Right lobe of liver (tissue), 6 donors: ENCODE results near the gene ACTR5. TPM values are rescaled to one million over a fixed set of nuclear protein-coding genes. Genes with fewer than 3 reads are reported as not detected.

Experiments used
- ATAC-seq, 4 donors: fragments of 200-7000 bp; cut with Tn5 transposase; one replicate each; pipeline ENCODE4 v1.9.1; 2020; ENCODE audit warnings: mild to moderate bottlenecking in 4 of 4, moderate library complexity in 4 of 4
- DNase-seq, 3 donors: peaks; one replicate each; pipeline ENCODE4 v3.0.0-alpha.2; 2020
- H3K27ac ChIP-seq, 3 donors: fragments of 200-600 bp; one replicate each; pipeline ENCODE4 v1.8.0; 2022
- H3K27me3 ChIP-seq, 2 donors: fragments of 200-600 bp; one replicate each; pipeline ENCODE4 v1.8.0; 2022
- H3K36me3 ChIP-seq, 4 donors: fragments of 200-600 bp; sonication (generic) in 1 of 4; one replicate each; pipeline versions ENCODE4 v1.5.1 to v1.8.0; 2017 to 2022; ENCODE audit warnings: control low read depth in 1 of 4
- H3K4me1 ChIP-seq, 4 donors: fragments of 200-600 bp; sonication (generic) in 1 of 4; one replicate each; pipeline versions ENCODE4 v1.5.1 to v1.8.0; 2017 to 2022; ENCODE audit warnings: control low read depth in 1 of 4
- H3K4me3 ChIP-seq, 3 donors: fragments of 200-600 bp; one replicate each; pipeline ENCODE4 v1.8.0; 2022
- H3K9me3 ChIP-seq, 4 donors: fragments of 200-600 bp; sonication (generic) in 1 of 4; one replicate each; pipeline versions ENCODE4 v1.5.1 to v1.8.0; 2017 to 2022; ENCODE audit warnings: control low read depth in 1 of 4
- CTCF ChIP-seq, 4 donors: fragments of 200-600 bp in 3 of 4; fragments of 450-650 bp in 1 of 4; IDR thresholded peaks; one replicate each; pipeline versions ENCODE4 v1.5.1 to v1.8.0; 2016 to 2022; ENCODE audit warnings: antibody characterized with exemption in 4 of 4, mild to moderate bottlenecking in 2 of 4
- POLR2A ChIP-seq: fragments of 450-650 bp; IDR thresholded peaks from one replicate; pipeline ENCODE4 v1.6.1; 2017; ENCODE audit warnings: antibody characterized with exemption, mild to moderate bottlenecking
- WGBS: methylation state at CpG from one replicate; pipeline ENCODE4 v1.1.6; 2018; ENCODE audit warnings: low coverage, low lambda C conversion rate; ENCODE audit not compliant: insufficient coverage; ENCODE audit errors: missing lambda C conversion rate; 5-methylcytosine and 5-hydroxymethylcytosine counted together
- intact Hi-C, 2 donors: fragments of 100-400 bp; cut with DNase I; formaldehyde crosslinking; loops; one replicate each; pipeline versions ENCODE4 v1.11.2 to v1.14.1; 2022
- total RNA-seq, 6 experiments: library from RNA; depleted of rRNA in 2 of 6; stranded (reverse); fragments of >200 nt in 2 of 6; fragmentation: NEBNext Ultra II Directional in 3 of 6; extraction: Animal tissue kit (Norgen Biotek cat#: 25700) in 3 of 6; gene quantifications; one replicate each; pipeline versions ENCODE4 v1.1.0 to v1.2.4, GENCODE V29; 2016 to 2023
- donor health status: DM: no; HTN: yes; CAD: no.
- donor health status: DM: no; HTN: no; CAD: no.
- donor health status: DM: no; HTN: no; CAD: no.
- donor health status: DM: no; HTN: yes; CAD: no.
- donor health status: DM: no; HTN: yes; CAD: no.

Gene ACTR5
- total RNA-seq, 6 experiments from 2014 or later, result 3.0 to 5.6 (median 3.7) TPM

- peak in 3 of 4 donors; percentile 37 to 60 (median 49) for ATAC-seq
- Histone ChIP-seq H3K36me3 (peaks cover 0 to 7% (median 0%) of the 10 kb centered on the region in 4 donors), H3K4me1 (peaks cover 0 to 11% (median 0%) of the 10 kb centered on the region in 4 donors), H3K27me3 (no peaks in the 10 kb centered on the region), H3K9me3 (no peaks in the 10 kb centered on the region), H3K27ac (peak overlapping the region in 2 of 3 donors; percentile 56 to 74), H3K4me3 (peak overlapping the region; percentile 84 to 99 (median 92))
- intact Hi-C loops, result no loop called here
- 0% methylated on average over 3 of the region's 10 CpGs for WGBS
- TF ChIP-seq CTCF (IDR thresholded peaks at IDR 0.05) (no peak), POLR2A (no peak)
- DNase-seq, result peak in 1 of 3 donors; percentile 61
Measured at GRCh38 chr20:38748861-38749149, 545 bp downstream of the ACTR5 start.

- Histone ChIP-seq H3K4me3 (no peak overlapping the region), H3K27ac (no peak overlapping the region), H3K36me3 (peaks cover 0 to 18% (median 11%) of the 10 kb centered on the region in 4 donors), H3K4me1 (peaks cover 0 to 11% (median 0%) of the 10 kb centered on the region in 4 donors), H3K9me3 (no peaks in the 10 kb centered on the region), H3K27me3 (no peaks in the 10 kb centered on the region)
- no peak for DNase-seq
- no peak for ATAC-seq
- intact Hi-C loops, result no loop called here
- peak; percentile 65 to 71 (median 68) for TF ChIP-seq CTCF (IDR thresholded peaks at IDR 0.05)
- no peak for TF ChIP-seq POLR2A
- WGBS, result 33% methylated on average over 4 of the region's 5 CpGs
Measured at GRCh38 chr20:38751360-38751976, 3.2 kb downstream of the ACTR5 start.

GRCh38 chr20:38752029-38752428 lies 3.8 kb downstream of the ACTR5 start:
- peaks cover 0 to 23% (median 14%) of the 10 kb centered on the region in 4 donors for H3K36me3 ChIP-seq
- no peak overlapping the region for H3K4me3 ChIP-seq
- no peaks in the 10 kb centered on the region for H3K9me3 ChIP-seq
- DNase-seq, result no peak
- intact Hi-C loops, result no loop called here
- WGBS, result 89% methylated on average over 3 of the region's 4 CpGs
- no peak for TF ChIP-seq POLR2A
- ATAC-seq, result no peak
- peaks cover 0 to 11% (median 0%) of the 10 kb centered on the region in 4 donors for H3K4me1 ChIP-seq
- no peak overlapping the region for H3K27ac ChIP-seq
- no peaks in the 10 kb centered on the region for H3K27me3 ChIP-seq

- intact Hi-C loops, result no loop called here
- ATAC-seq (no peak), DNase-seq (no peak)
- Histone ChIP-seq H3K27me3 (no peaks in the 10 kb centered on the region), H3K9me3 (no peaks in the 10 kb centered on the region), H3K4me3 (no peak overlapping the region), H3K27ac (no peak overlapping the region), H3K4me1 (no peaks in the 10 kb centered on the region), H3K36me3 (peaks cover 0 to 45% (median 22%) of the 10 kb centered on the region in 4 donors)
- TF ChIP-seq CTCF (IDR thresholded peaks at IDR 0.05) (no peak), POLR2A (no peak)
- 88% methylated on average over 13 of the region's 13 CpGs for WGBS
Measured at GRCh38 chr20:38754924-38755323, 6.7 kb downstream of the ACTR5 start.

GRCh38 chr20:38755324-38755910 lies 7.2 kb downstream of the ACTR5 start:
- ATAC-seq (no peak), DNase-seq (no peak)
- Histone ChIP-seq H3K36me3 (peaks cover 0 to 45% (median 24%) of the 10 kb centered on the region in 4 donors), H3K27me3 (no peaks in the 10 kb centered on the region), H3K27ac (no peak overlapping the region), H3K4me1 (no peaks in the 10 kb centered on the region), H3K4me3 (no peak overlapping the region), H3K9me3 (no peaks in the 10 kb centered on the region)
- WGBS, result 57% methylated on average over 6 of the region's 6 CpGs
- TF ChIP-seq POLR2A (no peak), CTCF (IDR thresholded peaks at IDR 0.05) (no peak)
- intact Hi-C loops, result no loop called here
